Breast epithelium (tissue), 3 donors: ENCODE results near the gene FBXO2.

Experiments used
- CTCF ChIP-seq, 3 donors: fragments of 450-650 bp; IDR thresholded peaks; one replicate each; pipeline ENCODE4 v1.5.1; 2016 to 2017; ENCODE audit warnings: antibody characterized with exemption in 3 of 3, mild to moderate bottlenecking in 3 of 3, moderate library complexity in 3 of 3
- POLR2A ChIP-seq: fragments of 450-650 bp; IDR thresholded peaks from one replicate; pipeline ENCODE4 v1.6.1; 2016; ENCODE audit warnings: antibody characterized with exemption, mild to moderate bottlenecking, moderate library complexity
- POLR2AphosphoS5 ChIP-seq, 3 donors: sonication (generic); formaldehyde crosslinking; IDR thresholded peaks; one replicate each; pipeline ENCODE4 v1.6.1; 2017; ENCODE audit warnings: antibody characterized with exemption in 3 of 3

GRCh38 chr1:11634365-11635192 is 19.6 kb downstream of the FBXO2 start:
- TF ChIP-seq CTCF (IDR thresholded peaks at IDR 0.05) (no peak), POLR2A (no peak), POLR2AphosphoS5 (IDR thresholded peaks at IDR 0.05) (no peak)
